Measurements from ENCODE around the gene ERGIC1. TPM values are rescaled to one million over a fixed set of nuclear protein-coding genes. Genes with fewer than 3 reads are reported as not detected.

The ERGIC1 gene
- total and polyA plus RNA-seq, 10 of the 15 experiments (the other 5 are each of a cell fraction or from before 2014, with no cell fraction given): 8.8 to 104 (median 76.3) TPM

- TF ChIP-seq CREM (IDR thresholded peaks at IDR 0.05; ENCODE audit: low read depth): peak; percentile 65
- no peak for TF ChIP-seq BMI1 (IDR thresholded peaks at IDR 0.05; ENCODE audit: borderline replicate concordance)
- peak; percentile 73 for TF ChIP-seq SMARCA5 (IDR thresholded peaks at IDR 0.05)
- peak; percentile 57; the same call in 1 of the 2 replicates for TF ChIP-seq SMC3 (IDR thresholded peaks at IDR 0.05; ENCODE audit: borderline replicate concordance, low read length)
- no peak for TF ChIP-seq STAT3 (IDR thresholded peaks at IDR 0.05; ENCODE audit: low read depth, low read length)
- peak; percentile 97 for TF ChIP-seq ESRRA (IDR thresholded peaks at IDR 0.05; ENCODE audit: low read length)
These were observed 77.0 kb downstream of the ERGIC1 start (continued) for GRCh38 chr5:172910828-172911627.

GRCh38 chr5:172911628-172911880 lies 77.5 kb downstream of the ERGIC1 start:
- no peaks in the 10 kb centered on the region for H4K20me1 ChIP-seq (ENCODE audit: control insufficient read depth, insufficient read depth)
- CTCF ChIA-PET: interaction anchor here (0.6 to 2.6 kb wide), 7 partner anchors 22 to 205 kb away, joined by 3 to 10 read pairs (median 6); no protein-coding TSS in a partner anchor
- no peak for TF ChIP-seq SMARCA5 (IDR thresholded peaks at IDR 0.05)
- TF ChIP-seq CREB1 (IDR thresholded peaks at IDR 0.05; ENCODE audit: low read depth): 0 out of 2 replicates have a peak, but pooled peaks have one; percentile 17
- TF ChIP-seq ZSCAN29 (IDR thresholded peaks at IDR 0.05): no peak
- TF ChIP-seq REST (IDR thresholded peaks at IDR 0.05; ENCODE audit: low read depth, low read length): no peak
- TF ChIP-seq GABPA (IDR thresholded peaks at IDR 0.05; ENCODE audit: low read depth): 0 out of 2 replicates have a peak, but pooled peaks have one; percentile 14
- RAD21 ChIA-PET (ENCODE audit: unreplicated experiment): interaction anchor here (1.0 to 1.2 kb wide), 2 partner anchors 21 to 197 kb away, joined by 4 to 5 read pairs; no protein-coding TSS in a partner anchor
- BruUV-seq (replicated peaks): no TSS peak
- no peak overlapping the region for H3K4me3 ChIP-seq
- peak overlapping the region; percentile 55 for H3K4me2 ChIP-seq (ENCODE audit: control insufficient read depth, insufficient read depth)
- intact Hi-C loops (cut with micrococcal nuclease; ENCODE audit: unreplicated experiment): loop anchor here (5.0 kb wide), 1 partner anchor 199 kb away; no protein-coding TSS in a partner anchor
- POLR2A ChIA-PET: interaction anchor here (0.7 kb wide), 1 partner anchor 139 kb away, joined by 4 read pairs; no protein-coding TSS in a partner anchor
- 7% methylated on average over 2 of the region's 2 CpGs for whole genome bisulfite sequencing (ENCODE audit: insufficient coverage, insufficient replicate concordance, low lambda C conversion rate, missing lambda C conversion rate)
- SMC1A ChIA-PET (ENCODE audit: uncharacterized antibody, unreplicated experiment): interaction anchor here (1.0 to 2.4 kb wide), 3 partner anchors 146 to 191 kb away, joined by 4 to 10 read pairs (median 4); no protein-coding TSS in a partner anchor
- H3K36me3 ChIP-seq (ENCODE audit: control insufficient read depth in 2 of 2, insufficient read depth in 2 of 2, low read length in 1 of 2): peaks cover 12 to 14% of the 10 kb centered on the region in 2 experiments
- H3K9ac ChIP-seq (ENCODE audit: control insufficient read depth, insufficient read depth, low read length): no peak overlapping the region; the same call in 1 of the 2 replicates
- H3K79me2 ChIP-seq (ENCODE audit: control insufficient read depth, insufficient read depth, low read length): no peaks in the 10 kb centered on the region
- no peaks in the 10 kb centered on the region for H3K9me3 ChIP-seq (replicated peaks; ENCODE audit: control insufficient read depth, insufficient read depth, low read length)
- DNase-seq (ENCODE audit: low read depth, low spot score) (no peak), ATAC-seq (no peak), FAIRE-seq (no peak)
- H2AFZ ChIP-seq (ENCODE audit: control insufficient read depth, low read depth, low read length): no peak overlapping the region
- peak overlapping the region; percentile 83 for H3K27ac ChIP-seq (ENCODE audit: control insufficient read depth, insufficient read depth)
- no peaks in the 10 kb centered on the region for H3K27me3 ChIP-seq (replicated peaks in 1 of 2; ENCODE audit: control insufficient read depth in 2 of 2, insufficient read depth in 2 of 2, low read length in 1 of 2)
- H3K4me1 ChIP-seq (ENCODE audit: control insufficient read depth, insufficient read depth, low read length): peaks cover 18% of the 10 kb centered on the region
- in situ Hi-C loops (cut with MboI): no loop called here
